Stimulated activated CD8-positive, alpha-beta memory T cell treated with anti-CD3 and anti-CD28 coated beads, Interleukin-12 subunit alpha, Interleukin-12 subunit beta, amount 100 ng/mL, for 24 hours (primary cell): Measurements from ENCODE around the gene CPA3.

ENCODE experiments used
- DNase-seq: peaks from one replicate; pipeline ENCODE4 v3.0.0-alpha.2; 2020; ENCODE audit errors: extremely low read depth

The CPA3 gene

GRCh38 chr3:148916132-148916531, 51.0 kb downstream of the CPA3 start:
- no peak for DNase-seq

- no peak for DNase-seq
Observed at GRCh38 chr3:148922467-148922866, 57.4 kb downstream of the CPA3 start.

GRCh38 chr3:148923592-148923991, 58.5 kb downstream of the CPA3 start:
- DNase-seq: no peak

- no peak for DNase-seq
Observed at GRCh38 chr3:148924562-148924961, 59.5 kb downstream of the CPA3 start.

GRCh38 chr3:148925845-148926244, 60.7 kb downstream of the CPA3 start:
- no peak for DNase-seq

DNA sequence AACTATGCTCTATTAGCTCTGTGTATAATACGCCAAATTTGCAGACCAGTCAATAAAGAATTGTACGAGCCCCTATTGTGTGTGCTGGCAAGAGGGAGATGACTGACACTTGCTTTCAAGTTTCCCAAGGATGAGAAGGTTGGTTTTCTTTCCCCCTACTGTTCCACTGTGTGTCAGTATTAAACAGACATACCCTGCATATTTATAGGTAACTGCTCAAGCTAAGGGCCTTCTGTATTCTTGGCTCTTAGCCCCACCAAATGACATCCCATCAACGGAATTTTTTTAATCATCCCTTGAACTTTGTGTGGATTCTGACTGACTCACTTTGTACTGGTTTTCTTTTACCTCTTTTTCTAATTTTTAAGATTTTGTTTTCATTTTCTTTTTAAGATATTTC, 65.7 kb downstream of the CPA3 start:
- no peak for DNase-seq

GRCh38 chr3:148931574-148931973, 66.5 kb downstream of the CPA3 start:
- no peak for DNase-seq

DNA sequence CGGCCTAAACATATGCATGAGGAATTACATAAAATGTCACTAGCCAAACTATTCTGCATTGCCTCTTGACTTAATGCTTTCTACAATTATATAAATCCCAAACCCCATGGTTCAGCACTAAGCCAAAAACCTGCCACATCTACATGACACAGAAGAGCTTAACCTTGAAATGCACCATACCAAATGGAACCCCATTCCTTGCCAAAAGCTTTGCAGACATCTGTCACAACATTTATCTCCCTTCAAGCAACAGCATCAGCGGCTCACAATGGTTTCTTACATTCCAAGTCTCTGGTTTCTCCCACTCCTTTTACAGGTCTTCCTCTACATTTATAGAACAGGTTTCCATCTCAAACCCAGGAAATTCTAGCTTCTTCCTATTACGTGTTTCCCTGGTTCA, 67.9 kb downstream of the CPA3 start:
- no peak for DNase-seq

DNA sequence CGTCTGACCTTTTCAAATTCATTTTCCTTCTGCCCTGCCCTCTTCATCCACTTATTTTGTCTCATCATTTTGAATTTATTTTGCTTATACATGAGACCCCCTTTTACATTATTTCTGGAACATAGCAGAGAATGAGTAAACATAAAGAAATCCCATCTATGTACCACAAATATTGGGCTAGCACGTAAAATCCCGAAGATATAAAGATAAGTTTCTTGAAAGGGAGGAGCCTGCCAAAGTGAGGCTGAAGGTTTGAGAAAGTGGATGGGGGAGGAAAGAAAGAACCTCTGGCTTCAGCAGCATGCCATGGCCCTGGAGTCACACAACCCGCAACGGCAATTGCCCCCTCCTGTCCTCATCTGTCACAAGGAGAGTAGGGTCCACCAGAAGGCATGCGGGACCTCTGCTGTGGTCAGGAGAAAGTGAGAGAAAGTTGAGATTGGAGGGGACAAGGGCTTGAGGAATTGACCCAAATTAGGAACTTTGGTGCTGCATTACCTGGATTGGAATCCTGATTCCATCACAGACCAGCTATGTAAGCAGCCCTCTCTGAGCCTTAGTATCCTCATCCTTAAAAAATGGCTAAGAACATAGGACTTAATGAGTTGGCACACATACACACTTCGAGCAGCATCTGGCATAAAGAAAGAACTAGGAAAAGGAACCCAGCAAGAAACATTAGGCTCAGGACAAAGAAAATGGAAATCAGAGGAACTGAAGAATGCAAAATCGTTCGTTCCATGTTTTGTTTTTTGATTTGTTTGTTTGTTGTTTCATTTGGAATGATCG, 72.6 kb downstream of the CPA3 start:
- DNase-seq: no peak

GRCh38 chr3:148938306-148938705, 73.2 kb downstream of the CPA3 start:
- DNase-seq: no peak

DNA sequence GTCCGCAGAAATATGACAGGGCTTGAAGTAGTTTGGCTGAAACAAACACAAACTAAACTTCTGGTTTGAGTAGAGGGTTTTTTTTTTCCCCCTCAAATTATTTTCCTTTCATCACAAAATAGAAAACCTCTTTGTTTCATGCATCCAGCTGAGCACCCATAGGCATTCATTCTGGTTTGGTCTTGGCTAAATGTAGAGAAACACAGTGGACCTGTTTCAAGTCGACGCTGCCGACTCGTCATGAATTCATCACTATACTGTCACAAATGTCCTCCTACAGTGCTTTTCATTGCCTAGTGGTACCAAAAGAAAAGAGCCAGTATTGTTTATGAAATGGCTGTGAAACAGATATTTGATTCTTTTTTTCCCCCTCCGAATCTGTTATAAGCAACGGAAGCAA, 73.8 kb downstream of the CPA3 start:
- no peak for DNase-seq

GRCh38 chr3:148940983-148941382, 75.9 kb downstream of the CPA3 start:
- no peak for DNase-seq

DNA sequence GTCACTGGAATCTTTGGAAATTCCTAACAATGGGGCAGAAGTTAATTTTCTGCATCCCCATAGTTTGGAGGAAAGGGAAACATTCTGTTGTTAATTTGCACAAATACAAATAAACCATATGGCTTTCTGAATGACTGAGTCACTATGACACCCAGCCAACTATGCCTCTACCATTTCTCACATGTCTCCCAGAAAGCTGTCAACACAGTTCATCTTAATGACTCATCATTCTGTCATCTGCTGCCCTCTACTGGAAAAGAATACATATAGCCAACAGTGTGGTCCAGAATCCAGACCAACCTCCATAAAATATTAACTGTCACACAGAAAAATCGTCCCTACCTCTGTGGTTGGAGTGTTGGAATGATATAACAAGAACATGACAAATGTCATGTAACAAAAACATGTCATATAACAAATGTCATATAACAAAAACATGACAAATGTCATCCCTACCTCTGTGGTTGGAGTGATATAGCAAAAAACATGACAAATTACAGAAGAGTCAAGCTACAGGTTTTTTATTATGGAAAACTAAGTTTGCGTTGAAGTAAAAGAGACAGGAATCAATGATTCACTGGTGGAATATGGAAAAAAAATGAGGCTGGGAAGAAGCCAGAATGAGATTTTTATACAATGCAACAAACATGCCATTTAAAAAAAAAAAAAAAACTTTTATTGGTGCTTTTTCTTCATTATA, 78.6 kb downstream of the CPA3 start:
- DNase-seq: no peak

- DNase-seq: no peak
Observed at GRCh38 chr3:148945116-148945515, 80.0 kb downstream of the CPA3 start.
